GM12872 (cell line): ENCODE measurements around the gene NRXN3.

Experiments
- CTCF ChIP-seq: IDR thresholded peaks from 3 replicates; pipeline ENCODE4 v1.5.1; 2011; ENCODE audit warnings: low read depth, mild to moderate bottlenecking, low read length, moderate library complexity; ENCODE audit not compliant: insufficient read depth

NRXN3 gene

GRCh38 chr14:79256380-79256779 is 1086.2 kb downstream of the NRXN3 start:
- TF ChIP-seq CTCF = no peak

- no peak for TF ChIP-seq CTCF
These were observed 1090.2 kb downstream of the NRXN3 start for GRCh38 chr14:79260406-79260805.

- TF ChIP-seq CTCF = no peak
These were observed 1095.3 kb downstream of the NRXN3 start for GRCh38 chr14:79265366-79265946.

GRCh38 chr14:79270361-79270760 is 1100.2 kb downstream of the NRXN3 start:
- TF ChIP-seq CTCF = no peak

- no peak for TF ChIP-seq CTCF
These were observed 1100.9 kb downstream of the NRXN3 start for GRCh38 chr14:79271122-79271521.

- no peak for TF ChIP-seq CTCF
These were observed 1104.6 kb downstream of the NRXN3 start for GRCh38 chr14:79274641-79275291.

GRCh38 chr14:79275292-79275655 is 1105.1 kb downstream of the NRXN3 start:
- no peak for TF ChIP-seq CTCF
